Thymus (tissue), 11 donors: Measurements from ENCODE around the gene LYPD4. TPM values are rescaled to one million over a fixed set of nuclear protein-coding genes. Genes with fewer than 3 reads are reported as not detected.
A peak's percentile ranks its signal among the peaks of the same experiment; 100 is the strongest.

Experiments
- DNase-seq, 9 donors: peaks; one replicate each; pipeline ENCODE4 v3.0.0-alpha.2; 2013; ENCODE audit warnings: low spot score in 9 of 9, low read depth in 6 of 9, missing footprints in 1 of 9
- H3K27ac ChIP-seq, 2 donors: one replicate each; pipeline ENCODE4 v1.5.1; 2013; ENCODE audit warnings: control low read depth in 1 of 2, low read depth in 1 of 2, low read length in 1 of 2, mild to moderate bottlenecking in 1 of 2, moderate library complexity in 1 of 2
- H3K27me3 ChIP-seq, 2 donors: one replicate each; pipeline ENCODE4 v1.5.1; 2013; ENCODE audit warnings: low read length in 1 of 2; ENCODE audit not compliant: control insufficient read depth in 2 of 2, insufficient read depth in 1 of 2
- H3K36me3 ChIP-seq, 2 donors: one replicate each; pipeline ENCODE4 v1.5.1; 2013; ENCODE audit warnings: low read length in 1 of 2, mild to moderate bottlenecking in 1 of 2, moderate library complexity in 1 of 2; ENCODE audit not compliant: control insufficient read depth in 2 of 2, insufficient read depth in 2 of 2
- H3K4me1 ChIP-seq, 2 donors: one replicate each; pipeline ENCODE4 v1.5.1; 2013; ENCODE audit warnings: low read length in 2 of 2; ENCODE audit not compliant: control insufficient read depth in 2 of 2, insufficient read depth in 2 of 2
- H3K4me3 ChIP-seq, 2 donors: one replicate each; pipeline ENCODE4 v1.5.1; 2013; ENCODE audit warnings: low read length in 2 of 2, control low read depth in 1 of 2, mild to moderate bottlenecking in 1 of 2
- H3K9me3 ChIP-seq, 2 donors: one replicate each; pipeline ENCODE4 v1.5.1; 2013; ENCODE audit warnings: low read length in 1 of 2, mild to moderate bottlenecking in 1 of 2; ENCODE audit not compliant: control insufficient read depth in 2 of 2, insufficient read depth in 1 of 2
- WGBS: extraction: QIAGEN DNeasy Blood & Tissue Kit; methylation state at CpG from one replicate; pipeline ENCODE4 v1.1.7; 2013; 5-methylcytosine and 5-hydroxymethylcytosine counted together
- polyA plus RNA-seq: library from polyadenylated mRNA; stranded (reverse); fragments of 200-250 nt; gene quantifications from one replicate; pipeline ENCODE4 v1.2.3, GENCODE V29; 2013
- total RNA-seq: library from RNA; stranded (reverse); fragments of 120-200 nt; gene quantifications from one replicate; pipeline ENCODE4 v1.2.4, GENCODE V29; 2013
- donor health status: healthy.

The LYPD4 gene
- total and polyA plus RNA-seq, 2 donors, result 0.09 TPM; not detected in 1

- H3K4me1 ChIP-seq, result peaks cover 25 to 73% of the 10 kb centered on the region in 2 donors
- DNase-seq, result peak in 6 of 9 donors; percentile 73 to 92 (median 78)
- H3K27me3 ChIP-seq, result no peaks in the 10 kb centered on the region
- H3K9me3 ChIP-seq, result no peaks in the 10 kb centered on the region
- peak overlapping the region; percentile 90 to 96 for H3K27ac ChIP-seq
- 7% methylated on average over 13 of the region's 13 CpGs for WGBS
- peak overlapping the region; percentile 55 to 76 for H3K4me3 ChIP-seq
- peaks cover 32 to 37% of the 10 kb centered on the region in 2 donors for H3K36me3 ChIP-seq
Measured at GRCh38 chr19:41886761-41887710, 42.6 kb upstream of the LYPD4 start.

- 1% methylated on average over 66 of the region's 66 CpGs for WGBS
- Histone ChIP-seq H3K36me3 (peaks cover 8 to 13% of the 10 kb centered on the region in 2 donors), H3K4me1 (peaks cover 27 to 66% of the 10 kb centered on the region in 2 donors), H3K27ac (peak overlapping the region; percentile 94 to 98), H3K9me3 (no peaks in the 10 kb centered on the region), H3K27me3 (no peaks in the 10 kb centered on the region), H3K4me3 (peak overlapping the region; percentile 73 to 86)
- DNase-seq, result peak in 4 of 9 donors; percentile 77 to 90 (median 81)
Measured at GRCh38 chr19:41883821-41884733, 39.6 kb upstream of the LYPD4 start.

DNA sequence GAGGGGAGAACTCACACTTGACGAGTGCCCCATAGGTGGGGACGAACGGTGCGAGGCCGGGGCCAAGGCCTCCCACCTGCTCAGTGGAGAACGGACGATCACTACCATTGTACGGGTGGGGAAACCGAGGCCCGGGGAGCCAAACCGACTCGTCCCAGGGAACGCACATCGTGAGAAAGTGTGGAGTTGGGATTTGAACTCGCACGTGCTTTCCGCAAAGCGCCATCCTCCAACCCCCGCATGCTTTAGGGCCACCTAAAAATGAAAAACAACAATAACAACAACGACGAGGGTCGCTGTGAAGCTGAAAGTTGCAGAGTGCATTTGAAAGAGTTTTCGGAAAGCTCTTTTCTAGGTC lies 39.0 kb upstream of the LYPD4 start:
- peak in 1 of 9 donors; percentile 39 for DNase-seq
- H3K9me3 ChIP-seq, result no peaks in the 10 kb centered on the region
- peak overlapping the region; percentile 94 to 98 for H3K27ac ChIP-seq
- H3K27me3 ChIP-seq, result no peaks in the 10 kb centered on the region
- peak overlapping the region; percentile 73 to 86 for H3K4me3 ChIP-seq
- H3K36me3 ChIP-seq, result peaks cover 4 to 7% of the 10 kb centered on the region in 2 donors
- peaks cover 23 to 66% of the 10 kb centered on the region in 2 donors for H3K4me1 ChIP-seq
- WGBS, result under 1% methylated on average over 23 of the region's 23 CpGs

- 3% methylated on average over 79 of the region's 80 CpGs for WGBS
- Histone ChIP-seq H3K36me3 (peaks cover under 1 to 4% of the 10 kb centered on the region in 2 donors), H3K27me3 (no peaks in the 10 kb centered on the region), H3K4me3 (peak within 1 kb of the TSS; percentile 73 to 86), H3K9me3 (no peaks in the 10 kb centered on the region), H3K27ac (peak within 1 kb of the TSS; percentile 94 to 98), H3K4me1 (peaks cover 25 to 66% of the 10 kb centered on the region in 2 donors)
- peak in 3 of 9 donors; percentile 51 to 80 (median 63) for DNase-seq
Measured at GRCh38 chr19:41882568-41883462, 38.3 kb upstream of the LYPD4 start, which contains the start of gene ARHGEF1. TSS of gene ARHGEF1 (plus strand) at chr19:41883184. CDS start at chr19:41888083, 4,899 bp downstream.

- Histone ChIP-seq H3K27ac (no peak overlapping the region), H3K36me3 (peaks cover 0 to 4% of the 10 kb centered on the region in 2 donors), H3K9me3 (no peaks in the 10 kb centered on the region), H3K4me1 (peaks cover 35 to 67% of the 10 kb centered on the region in 2 donors), H3K27me3 (no peaks in the 10 kb centered on the region), H3K4me3 (no peak overlapping the region)
- 89% methylated on average over 5 of the region's 5 CpGs for WGBS
- no peak for DNase-seq
Measured at GRCh38 chr19:41880329-41880708, 35.8 kb upstream of the LYPD4 start.

DNA sequence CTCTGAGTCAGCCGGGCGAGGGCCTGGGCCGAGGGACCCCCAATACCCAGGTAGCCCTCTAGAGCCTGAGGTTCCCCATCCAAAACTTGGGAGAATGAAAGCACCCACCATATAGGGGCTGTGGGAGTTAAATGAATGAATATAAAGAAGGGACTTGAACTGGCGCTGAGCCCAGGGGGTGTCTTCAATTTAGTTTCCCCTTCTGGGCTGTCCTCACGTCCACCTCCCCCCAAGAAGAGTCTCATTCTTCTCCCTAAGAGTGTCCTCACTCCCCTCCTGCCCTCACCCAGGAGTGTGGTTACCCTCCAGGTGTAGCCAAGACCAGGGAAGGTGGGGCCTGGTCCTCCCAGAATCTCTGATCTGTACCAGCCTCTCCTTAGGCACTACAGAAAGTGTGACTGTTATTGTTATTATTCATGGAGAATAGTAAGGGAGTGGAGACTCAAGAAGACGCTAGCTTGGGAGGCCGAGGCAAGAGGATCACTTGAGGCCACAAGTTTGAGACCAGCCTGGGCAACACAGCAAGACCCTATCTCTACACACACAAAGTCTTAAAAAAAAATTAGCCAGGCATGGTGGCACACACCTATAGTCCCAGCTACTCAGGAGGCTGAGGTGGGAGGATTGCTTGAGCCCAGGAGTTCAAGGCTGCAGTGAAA lies 35.3 kb upstream of the LYPD4 start:
- Histone ChIP-seq H3K36me3 (peaks cover 0 to under 1% of the 10 kb centered on the region in 2 donors), H3K4me1 (peaks cover 34 to 67% of the 10 kb centered on the region in 2 donors), H3K27me3 (no peaks in the 10 kb centered on the region), H3K9me3 (no peaks in the 10 kb centered on the region), H3K4me3 (no peak overlapping the region), H3K27ac (no peak overlapping the region)
- DNase-seq, result no peak
- WGBS, result 96% methylated on average over 7 of the region's 7 CpGs

- H3K9me3 ChIP-seq, result no peaks in the 10 kb centered on the region
- H3K4me1 ChIP-seq, result peaks cover 35 to 71% of the 10 kb centered on the region in 2 donors
- no peak overlapping the region for H3K4me3 ChIP-seq
- DNase-seq, result no peak
- H3K27me3 ChIP-seq, result no peaks in the 10 kb centered on the region
- WGBS, result 98% methylated on average over 21 of the region's 21 CpGs
- H3K36me3 ChIP-seq, result no peaks in the 10 kb centered on the region
- no peak overlapping the region for H3K27ac ChIP-seq
Measured at GRCh38 chr19:41879080-41879479, 34.6 kb upstream of the LYPD4 start.
